Measurements from ENCODE around the gene COPB2. TPM values are rescaled to one million over a fixed set of nuclear protein-coding genes. Genes with fewer than 3 reads are reported as not detected.

COPB2 gene
- total RNA-seq, 3 donors from 2014 or later (not counting 1 experiment from before 2014, with no cell fraction given) = 34.7 to 50.2 (median 42.4) TPM

DNA sequence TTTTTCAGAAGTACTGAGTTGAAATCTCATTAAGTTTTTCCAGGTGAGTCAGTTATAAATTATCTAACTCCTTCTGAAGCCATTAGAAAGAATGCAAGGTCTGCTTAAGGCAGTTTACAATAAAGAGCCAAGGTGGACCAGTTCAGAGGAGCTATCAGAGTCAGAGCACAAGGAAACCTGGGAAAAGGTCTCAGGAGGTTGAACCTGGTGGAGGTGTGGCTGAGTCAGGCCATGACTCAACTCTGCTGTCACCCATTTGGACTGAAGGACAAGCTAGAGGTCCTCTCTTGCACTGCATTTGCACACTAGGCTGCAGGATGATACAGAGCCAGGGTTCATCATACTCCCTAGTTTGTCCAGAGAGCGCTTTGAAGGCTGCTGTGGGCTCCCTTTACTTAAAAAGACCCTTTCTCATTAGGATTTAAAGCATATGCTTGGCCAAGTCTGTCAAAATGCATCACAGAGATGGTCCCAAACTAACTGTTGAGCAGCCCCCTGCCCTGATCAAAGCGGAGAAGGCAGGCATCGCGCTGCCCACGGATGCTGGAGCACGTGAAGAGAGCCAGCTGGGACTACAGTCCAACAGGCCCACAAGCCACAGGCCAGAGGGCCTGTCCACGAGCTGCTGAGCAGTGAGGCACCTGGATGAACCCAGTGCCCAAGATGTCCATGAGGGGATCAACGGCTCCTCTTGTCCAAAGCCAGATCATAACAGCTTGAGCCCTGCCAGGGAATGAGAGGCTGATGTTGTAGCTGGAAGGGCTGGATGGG lies 71.6 kb downstream of the COPB2 start:
- no peaks in the 10 kb centered on the region for H3K4me1 Mint-ChIP-seq
- Histone ChIP-seq H3K4me3 (ENCODE audit: low read length) (no peak overlapping the region), H3K9me3 (ENCODE audit: control insufficient read depth, insufficient read depth, low read length) (no peaks in the 10 kb centered on the region), H3K27me3 (ENCODE audit: control insufficient read depth, insufficient read depth, low read length) (no peaks in the 10 kb centered on the region), H3K27ac (ENCODE audit: low read length) (no peak overlapping the region), H3K36me3 (ENCODE audit: control insufficient read depth, insufficient read depth, low read length) (no peaks in the 10 kb centered on the region), H3K4me1 (ENCODE audit: control insufficient read depth, insufficient read depth, low read length) (no peaks in the 10 kb centered on the region)
- ATAC-seq (no peak), DNase-seq (no peak)
- no peaks in the 10 kb centered on the region for H3K9me3 Mint-ChIP-seq
- TF ChIP-seq, protein P1, sequence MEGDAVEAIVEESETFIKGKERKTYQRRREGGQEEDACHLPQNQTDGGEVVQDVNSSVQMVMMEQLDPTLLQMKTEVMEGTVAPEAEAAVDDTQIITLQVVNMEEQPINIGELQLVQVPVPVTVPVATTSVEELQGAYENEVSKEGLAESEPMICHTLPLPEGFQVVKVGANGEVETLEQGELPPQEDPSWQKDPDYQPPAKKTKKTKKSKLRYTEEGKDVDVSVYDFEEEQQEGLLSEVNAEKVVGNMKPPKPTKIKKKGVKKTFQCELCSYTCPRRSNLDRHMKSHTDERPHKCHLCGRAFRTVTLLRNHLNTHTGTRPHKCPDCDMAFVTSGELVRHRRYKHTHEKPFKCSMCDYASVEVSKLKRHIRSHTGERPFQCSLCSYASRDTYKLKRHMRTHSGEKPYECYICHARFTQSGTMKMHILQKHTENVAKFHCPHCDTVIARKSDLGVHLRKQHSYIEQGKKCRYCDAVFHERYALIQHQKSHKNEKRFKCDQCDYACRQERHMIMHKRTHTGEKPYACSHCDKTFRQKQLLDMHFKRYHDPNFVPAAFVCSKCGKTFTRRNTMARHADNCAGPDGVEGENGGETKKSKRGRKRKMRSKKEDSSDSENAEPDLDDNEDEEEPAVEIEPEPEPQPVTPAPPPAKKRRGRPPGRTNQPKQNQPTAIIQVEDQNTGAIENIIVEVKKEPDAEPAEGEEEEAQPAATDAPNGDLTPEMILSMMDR (IDR thresholded peaks at IDR 0.05) = no peak
- 84% methylated on average over 8 of the region's 8 CpGs for WGBS (ENCODE audit: insufficient coverage)
- H3K27me3 Mint-ChIP-seq (ENCODE audit: low read depth in 2 of 2) = peaks cover 25 to 32% of the 10 kb centered on the region in 2 donors
- H3K4me3 Mint-ChIP-seq = no peak overlapping the region
- intact Hi-C loops (cut with micrococcal nuclease) = no loop called here
- no peak overlapping the region for H3K27ac Mint-ChIP-seq
- no peaks in the 10 kb centered on the region for H3K36me3 Mint-ChIP-seq

GRCh38 chr3:139317215-139317614 lies 72.2 kb downstream of the COPB2 start:
- H3K27ac ChIP-seq (ENCODE audit: low read length) = no peak overlapping the region
- Mint-ChIP-seq H3K9me3 (no peaks in the 10 kb centered on the region), H3K4me3 (no peak overlapping the region), H3K4me1 (no peaks in the 10 kb centered on the region), H3K36me3 (no peaks in the 10 kb centered on the region), H3K27ac (no peak overlapping the region), H3K27me3 (ENCODE audit: low read depth in 2 of 2) (peaks cover 26 to 32% of the 10 kb centered on the region in 2 donors)
- no peaks in the 10 kb centered on the region for H3K36me3 ChIP-seq (ENCODE audit: control insufficient read depth, insufficient read depth, low read length)
- 75% methylated on average over 6 of the region's 6 CpGs for WGBS (ENCODE audit: insufficient coverage)
- H3K4me3 ChIP-seq (ENCODE audit: low read length) = no peak overlapping the region
- no peaks in the 10 kb centered on the region for H3K4me1 ChIP-seq (ENCODE audit: control insufficient read depth, insufficient read depth, low read length)
- ATAC-seq (no peak), DNase-seq (no peak)
- H3K27me3 ChIP-seq (ENCODE audit: control insufficient read depth, insufficient read depth, low read length) = no peaks in the 10 kb centered on the region
- TF ChIP-seq, protein P1 (IDR thresholded peaks at IDR 0.05) = no peak
- H3K9me3 ChIP-seq (ENCODE audit: control insufficient read depth, insufficient read depth, low read length) = no peaks in the 10 kb centered on the region
- intact Hi-C loops (cut with micrococcal nuclease) = no loop called here

GRCh38 chr3:139313921-139314320 lies 75.5 kb downstream of the COPB2 start:
- H3K4me1 ChIP-seq (ENCODE audit: control insufficient read depth, insufficient read depth, low read length) = no peaks in the 10 kb centered on the region
- no peak overlapping the region for H3K27ac ChIP-seq (ENCODE audit: low read length)
- H3K27ac Mint-ChIP-seq = no peak overlapping the region
- H3K36me3 Mint-ChIP-seq = no peaks in the 10 kb centered on the region
- H3K27me3 ChIP-seq (ENCODE audit: control insufficient read depth, insufficient read depth, low read length) = no peaks in the 10 kb centered on the region
- ATAC-seq (no peak), DNase-seq (no peak)
- TF ChIP-seq, protein P1 (IDR thresholded peaks at IDR 0.05) = no peak
- intact Hi-C loops (cut with micrococcal nuclease) = no loop called here
- H3K27me3 Mint-ChIP-seq (ENCODE audit: low read depth in 2 of 2) = peaks cover 21 to 32% of the 10 kb centered on the region in 2 donors
- no peaks in the 10 kb centered on the region for H3K9me3 Mint-ChIP-seq
- no peaks in the 10 kb centered on the region for H3K4me1 Mint-ChIP-seq
- H3K36me3 ChIP-seq (ENCODE audit: control insufficient read depth, insufficient read depth, low read length) = no peaks in the 10 kb centered on the region
- no peak overlapping the region for H3K4me3 Mint-ChIP-seq
- no peak overlapping the region for H3K4me3 ChIP-seq (ENCODE audit: low read length)
- no peaks in the 10 kb centered on the region for H3K9me3 ChIP-seq (ENCODE audit: control insufficient read depth, insufficient read depth, low read length)
- WGBS (ENCODE audit: insufficient coverage) = 82% methylated on average over 5 of the region's 5 CpGs

DNA sequence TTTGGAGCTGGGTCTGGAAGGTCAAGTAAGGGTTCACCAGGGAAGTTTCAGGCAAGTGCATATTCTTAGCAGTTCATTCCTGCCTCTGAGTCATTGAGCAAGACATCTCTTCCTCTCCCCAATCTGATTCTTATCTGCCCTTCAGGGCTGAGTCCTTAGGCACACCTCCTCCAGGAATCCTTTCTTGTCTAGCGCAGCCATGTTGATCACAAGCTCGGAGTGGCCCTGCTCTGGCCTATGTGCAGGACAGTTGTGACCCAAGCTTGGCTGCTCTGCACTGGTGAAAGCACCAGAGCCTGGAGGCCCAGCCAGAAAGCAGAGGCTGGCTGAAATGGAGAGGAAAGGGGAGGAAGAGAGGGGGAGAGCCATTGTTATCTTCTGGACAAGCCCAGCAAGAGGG lies 76.5 kb downstream of the COPB2 start:
- TF ChIP-seq, protein P1 (IDR thresholded peaks at IDR 0.05) = no peak
- H3K27ac Mint-ChIP-seq = no peak overlapping the region
- H3K27me3 Mint-ChIP-seq (ENCODE audit: low read depth in 2 of 2) = peaks cover 16 to 32% of the 10 kb centered on the region in 2 donors
- intact Hi-C loops (cut with micrococcal nuclease) = no loop called here
- H3K9me3 Mint-ChIP-seq = no peaks in the 10 kb centered on the region
- H3K4me3 Mint-ChIP-seq = no peak overlapping the region
- Histone ChIP-seq H3K27ac (ENCODE audit: low read length) (no peak overlapping the region), H3K9me3 (ENCODE audit: control insufficient read depth, insufficient read depth, low read length) (no peaks in the 10 kb centered on the region), H3K27me3 (ENCODE audit: control insufficient read depth, insufficient read depth, low read length) (no peaks in the 10 kb centered on the region), H3K4me3 (ENCODE audit: low read length) (no peak overlapping the region), H3K4me1 (ENCODE audit: control insufficient read depth, insufficient read depth, low read length) (no peaks in the 10 kb centered on the region), H3K36me3 (ENCODE audit: control insufficient read depth, insufficient read depth, low read length) (no peaks in the 10 kb centered on the region)
- no peaks in the 10 kb centered on the region for H3K4me1 Mint-ChIP-seq
- H3K36me3 Mint-ChIP-seq = no peaks in the 10 kb centered on the region
- ATAC-seq (no peak), DNase-seq (no peak)
- 95% methylated on average over 2 of the region's 2 CpGs for WGBS (ENCODE audit: insufficient coverage)
